GM18858 (cell line): ENCODE data around the gene ARMH1.
"Not testable (repeated sequence)": the region's sequence is repeated elsewhere in the genome, so short reads cannot be mapped to it uniquely, and the experiment has no call there.

Experiments used
- ATAC-seq: cut with Tn5 transposase; IDR thresholded peaks from one replicate; pipeline ENCODE4 v1.9.1; 2021; ENCODE audit not compliant: unreplicated experiment

Gene ARMH1

GRCh38 chr1:44664730-44665370 is 9.7 kb upstream of the ARMH1 start:
- ATAC-seq: no peak

DNA sequence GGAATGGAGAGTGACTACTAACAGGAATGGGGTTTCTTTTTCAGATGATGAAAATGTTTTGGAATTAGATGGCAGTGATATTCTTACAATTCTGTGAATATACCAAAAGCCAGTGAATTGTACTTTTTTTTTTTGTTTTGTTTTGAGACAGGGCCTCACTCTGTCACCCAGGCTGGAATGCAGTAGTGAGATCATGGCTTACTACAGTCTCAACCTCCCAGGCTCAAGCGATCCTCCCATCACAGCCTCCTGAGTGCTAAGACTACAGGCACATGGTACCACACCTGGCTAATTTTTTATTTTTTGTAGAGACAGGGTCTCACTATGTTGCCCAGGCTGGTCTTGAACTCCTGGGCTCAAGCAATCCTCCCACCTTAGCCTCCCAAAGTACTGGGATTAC is 7.8 kb upstream of the ARMH1 start:
- not testable (repeated sequence) for ATAC-seq

- ATAC-seq: no peak
Observed at GRCh38 chr1:44670751-44671640, 3.5 kb upstream of the ARMH1 start.

GRCh38 chr1:44672254-44672955 is 2.1 kb upstream of the ARMH1 start:
- no peak for ATAC-seq

GRCh38 chr1:44672961-44673674 is 1.4 kb upstream of the ARMH1 start:
- ATAC-seq: no peak

GRCh38 chr1:44673675-44674112 is 820 bp upstream of the ARMH1 start:
- ATAC-seq: no peak

DNA sequence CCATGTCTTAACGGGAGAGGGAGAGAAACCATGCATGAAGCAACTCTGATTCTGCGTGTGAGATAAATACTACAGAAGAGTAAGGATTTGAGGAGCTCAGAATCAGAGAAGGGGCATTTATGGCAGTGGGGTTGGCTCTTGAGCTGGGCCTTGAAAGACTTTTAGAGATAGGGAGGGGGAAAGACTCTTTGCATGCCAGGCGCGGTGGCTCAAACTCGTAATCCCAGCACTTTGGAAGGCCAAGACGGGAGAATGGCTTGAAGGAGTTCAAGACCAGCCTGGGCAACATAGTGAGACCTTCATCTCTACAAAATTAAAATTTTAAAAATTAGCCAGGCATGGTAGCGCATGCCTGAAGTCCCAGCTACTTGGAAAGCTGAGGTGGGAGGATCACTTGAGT is 672 bp downstream of the ARMH1 start:
- no peak for ATAC-seq

DNA sequence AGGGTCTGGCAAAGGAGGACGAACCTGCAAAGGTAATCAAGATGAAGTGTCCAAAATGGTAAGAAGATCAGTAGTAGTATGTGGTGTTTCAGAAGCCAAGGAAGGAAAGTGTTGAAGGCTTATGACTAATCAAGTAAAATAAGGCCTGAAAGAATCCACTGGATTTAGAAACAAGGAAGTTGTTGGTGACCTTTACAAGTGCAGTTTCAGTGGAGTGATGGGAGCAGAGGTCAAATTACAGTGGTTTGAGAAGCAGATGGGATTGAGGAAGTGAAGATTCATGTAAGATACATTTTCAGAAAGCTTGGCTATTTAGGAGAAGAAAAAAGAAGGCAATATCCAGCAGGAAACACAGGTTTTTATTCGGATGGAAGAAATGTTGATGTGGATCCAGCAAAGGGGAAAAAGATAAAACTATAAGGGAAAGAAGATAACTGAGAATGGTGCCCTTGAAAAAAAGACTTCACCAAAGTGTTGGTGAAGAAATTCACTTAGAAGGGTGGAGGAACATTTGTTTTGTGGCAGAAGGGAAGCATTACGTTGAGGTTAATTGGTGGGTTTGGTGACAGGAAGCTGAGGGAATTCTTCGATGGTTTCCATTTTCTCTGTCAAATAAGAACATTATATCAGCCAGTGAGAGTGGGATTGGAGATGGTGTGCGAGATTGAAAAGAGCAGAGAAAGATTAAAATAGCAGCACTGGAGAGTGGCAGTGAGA is 2.1 kb downstream of the ARMH1 start:
- no peak for ATAC-seq

- no peak for ATAC-seq
Observed at GRCh38 chr1:44677201-44677766, 2.8 kb downstream of the ARMH1 start.

- ATAC-seq: no peak
Observed at GRCh38 chr1:44678120-44678519, 3.6 kb downstream of the ARMH1 start.

- ATAC-seq: no peak
Observed at GRCh38 chr1:44678626-44679025, 4.1 kb downstream of the ARMH1 start.

- ATAC-seq: no peak
Observed at GRCh38 chr1:44679468-44679867, 5.0 kb downstream of the ARMH1 start.

DNA sequence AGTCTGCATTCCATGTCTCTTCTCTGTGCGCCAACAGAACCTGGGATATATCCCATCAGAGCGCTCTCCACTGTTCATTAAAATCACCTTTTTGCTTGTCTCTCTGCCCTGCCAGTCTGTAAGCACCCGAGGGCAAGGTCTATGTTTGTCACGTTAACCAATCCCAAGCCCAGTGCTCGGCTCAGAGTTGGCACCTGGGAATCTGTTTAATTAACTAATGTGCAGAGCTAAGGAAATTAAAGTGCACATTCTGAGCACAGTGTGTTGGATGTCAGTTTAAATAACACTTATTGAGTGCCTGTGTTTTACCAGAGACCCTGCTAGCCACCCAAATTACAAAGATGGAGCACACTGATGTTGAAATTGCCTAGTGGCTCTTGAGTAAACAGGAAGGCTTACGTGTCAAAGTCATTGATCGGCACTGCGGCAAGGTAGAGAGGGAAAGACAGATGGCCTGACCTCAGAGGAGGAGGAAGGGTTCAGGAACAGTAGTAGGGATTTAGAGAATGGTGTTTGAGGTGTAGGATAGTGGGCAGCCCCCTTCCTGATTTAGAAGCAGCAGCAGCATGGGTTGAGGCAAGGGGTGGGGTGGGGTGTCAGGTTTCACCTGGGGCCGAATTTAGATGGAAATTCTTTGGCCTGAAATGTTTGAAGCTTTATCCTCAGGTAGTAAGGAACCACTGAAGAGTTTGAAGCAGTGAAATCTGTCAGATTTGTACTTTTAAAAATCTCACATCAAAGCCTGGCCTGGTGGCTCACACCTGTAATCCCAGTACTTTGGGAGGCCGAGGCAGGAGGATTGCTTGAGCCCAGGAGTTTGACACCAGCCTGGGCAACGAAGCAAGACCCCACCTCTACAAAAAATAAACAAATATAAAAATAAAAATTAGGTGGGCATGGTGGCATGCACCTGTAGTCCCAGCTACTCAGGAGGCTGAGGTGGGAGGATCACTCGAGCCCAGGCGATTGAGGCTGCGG is 7.7 kb downstream of the ARMH1 start:
- no peak for ATAC-seq

GRCh38 chr1:44682883-44683265 is 8.4 kb downstream of the ARMH1 start:
- ATAC-seq: no peak

DNA sequence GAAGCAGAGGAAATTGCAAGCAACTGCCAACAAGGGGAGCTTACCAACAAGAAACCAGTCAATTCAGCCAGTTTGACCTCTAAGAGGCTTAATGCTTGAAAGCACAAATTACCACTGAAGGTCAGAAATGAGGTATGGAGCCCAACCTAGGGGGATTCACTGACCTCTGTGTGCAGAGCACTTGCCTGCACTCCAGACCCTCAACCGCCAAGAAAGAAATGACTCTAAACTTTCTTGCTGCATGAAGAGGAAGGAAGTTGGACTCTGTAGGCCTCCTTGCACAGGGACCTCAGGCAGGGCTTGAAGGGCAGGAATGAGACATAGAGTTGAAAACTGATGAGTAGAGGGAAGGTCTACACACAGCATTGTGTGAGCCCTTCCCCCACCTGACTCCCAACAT is 10.0 kb downstream of the ARMH1 start:
- peak; percentile 76 for ATAC-seq

- no peak for ATAC-seq
Observed at GRCh38 chr1:44685218-44685617, 10.7 kb downstream of the ARMH1 start.

DNA sequence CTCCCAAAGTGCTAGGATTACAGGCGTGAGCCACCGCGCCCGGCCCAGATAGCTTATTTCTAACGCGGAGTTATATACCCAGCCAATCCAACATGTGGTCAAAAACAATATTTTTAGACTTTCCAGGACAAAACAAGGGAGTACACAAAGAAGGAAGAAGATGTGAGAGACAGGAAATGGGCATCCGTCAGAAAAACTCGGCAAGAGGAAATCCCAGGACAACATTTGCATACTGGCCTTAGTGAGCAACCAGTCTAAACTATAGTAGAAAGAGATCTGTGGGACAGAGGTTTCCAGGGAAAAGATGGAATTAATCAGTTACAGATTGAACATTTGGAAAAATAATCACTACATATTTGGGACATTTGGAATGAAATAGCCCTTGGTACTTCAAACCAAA is 11.4 kb downstream of the ARMH1 start:
- no peak for ATAC-seq

- ATAC-seq: no peak
Observed at GRCh38 chr1:44688760-44689446, 14.4 kb downstream of the ARMH1 start.

- no peak for ATAC-seq
Observed at GRCh38 chr1:44689447-44689765, 14.9 kb downstream of the ARMH1 start.
